ENCODE data around the gene CASQ2.

GRCh38 chr1:115783311-115783710 lies 14.8 kb upstream of the CASQ2 start:
- TF ChIP-seq CTCF (IDR thresholded peaks at IDR 0.05; ENCODE audit: poor library complexity, severe bottlenecking), result no peak
- no peak for TF ChIP-seq POLR2AphosphoS5 (IDR thresholded peaks at IDR 0.05)
- TF ChIP-seq REST (IDR thresholded peaks at IDR 0.05; ENCODE audit: borderline replicate concordance), result no peak
- TF ChIP-seq EP300 (conservative IDR thresholded peaks at IDR 0.05; ENCODE audit: poor library complexity, severe bottlenecking), result no peak

Measured in neural cell (in vitro differentiated cells).